ENCODE measurements around the gene PTMA. TPM values are rescaled to one million over a fixed set of nuclear protein-coding genes. Genes with fewer than 3 reads are reported as not detected.
A peak's percentile ranks its signal among the peaks of the same experiment; 100 is the strongest.

PTMA gene
- total and polyA plus RNA-seq, 2 of the 4 experiments (the other 2 are of a cell fraction), result 380 to 742 TPM

GRCh38 chr2:231709981-231710798, 1.9 kb downstream of the PTMA start (continued):
- TF ChIP-seq, protein P1, sequence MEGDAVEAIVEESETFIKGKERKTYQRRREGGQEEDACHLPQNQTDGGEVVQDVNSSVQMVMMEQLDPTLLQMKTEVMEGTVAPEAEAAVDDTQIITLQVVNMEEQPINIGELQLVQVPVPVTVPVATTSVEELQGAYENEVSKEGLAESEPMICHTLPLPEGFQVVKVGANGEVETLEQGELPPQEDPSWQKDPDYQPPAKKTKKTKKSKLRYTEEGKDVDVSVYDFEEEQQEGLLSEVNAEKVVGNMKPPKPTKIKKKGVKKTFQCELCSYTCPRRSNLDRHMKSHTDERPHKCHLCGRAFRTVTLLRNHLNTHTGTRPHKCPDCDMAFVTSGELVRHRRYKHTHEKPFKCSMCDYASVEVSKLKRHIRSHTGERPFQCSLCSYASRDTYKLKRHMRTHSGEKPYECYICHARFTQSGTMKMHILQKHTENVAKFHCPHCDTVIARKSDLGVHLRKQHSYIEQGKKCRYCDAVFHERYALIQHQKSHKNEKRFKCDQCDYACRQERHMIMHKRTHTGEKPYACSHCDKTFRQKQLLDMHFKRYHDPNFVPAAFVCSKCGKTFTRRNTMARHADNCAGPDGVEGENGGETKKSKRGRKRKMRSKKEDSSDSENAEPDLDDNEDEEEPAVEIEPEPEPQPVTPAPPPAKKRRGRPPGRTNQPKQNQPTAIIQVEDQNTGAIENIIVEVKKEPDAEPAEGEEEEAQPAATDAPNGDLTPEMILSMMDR (conservative IDR thresholded peaks at IDR 0.05; ENCODE audit: low read depth, low read length), result peak; percentile 98
- no peak for TF ChIP-seq MAFK (IDR thresholded peaks at IDR 0.05; ENCODE audit: low read depth, low read length)

Measured in IMR-90 (cell line).